ENCODE results near the gene BMP8B. TPM values are rescaled to one million over a fixed set of nuclear protein-coding genes. Genes with fewer than 3 reads are reported as not detected.
"Not testable (repeated sequence)": the region's sequence is repeated elsewhere in the genome, so short reads cannot be mapped to it uniquely, and the experiment has no call there.

Gene BMP8B
- under 1 TPM; 0.91 to 0.94 TPM for total RNA-seq

GRCh38 chr1:39788758-39789570, at the start of gene BMP8B:
Gene BMP8B (minus strand): TSS chr1:39788865. CDS start chr1:39788485, 380 bp downstream.
- ChIA-PET POLR2A (interaction anchor here (0.5 to 1.5 kb wide), 2 partner anchors 9 to 10 kb away, joined by 4 to 20 read pairs; no protein-coding TSS in a partner anchor), CTCF (interaction anchor here (0.6 to 2.9 kb wide), 2 partner anchors 10 to 92 kb away, joined by 3 to 19 read pairs; no protein-coding TSS in a partner anchor)

GRCh38 chr1:39836595-39837110, 48.0 kb upstream of the BMP8B start:
- POLR2A ChIA-PET, result no interaction called here
- CTCF ChIA-PET, result interaction anchor here (0.6 kb wide), 1 partner anchor 136 kb away, joined by 3 read pairs; no protein-coding TSS in a partner anchor

GRCh38 chr1:39835935-39836594, 47.4 kb upstream of the BMP8B start:
- ChIA-PET POLR2A (no interaction called here), CTCF (interaction anchor here (0.6 kb wide), 2 partner anchors 34 to 137 kb away, joined by 3 read pairs; no protein-coding TSS in a partner anchor)

GRCh38 chr1:39835110-39835509, 46.4 kb upstream of the BMP8B start:
- CTCF ChIA-PET, result interaction anchor here (0.7 kb wide), 1 partner anchor 166 kb away, joined by 4 read pairs; no protein-coding TSS in a partner anchor
- POLR2A ChIA-PET, result no interaction called here

GRCh38 chr1:39833621-39834385, 45.1 kb upstream of the BMP8B start:
- CTCF ChIA-PET, result interaction anchor here (0.9 kb wide), 1 partner anchor 170 kb away, joined by 4 read pairs; no protein-coding TSS in a partner anchor
- POLR2A ChIA-PET, result no interaction called here

GRCh38 chr1:39833121-39833520, 44.5 kb upstream of the BMP8B start:
- POLR2A ChIA-PET, result no interaction called here
- CTCF ChIA-PET, result no interaction called here

- POLR2A ChIA-PET, result interaction anchor here (0.7 kb wide), 1 partner anchor 200 kb away, joined by 3 read pairs; no protein-coding TSS in a partner anchor
- CTCF ChIA-PET, result no interaction called here
Measured at GRCh38 chr1:39832294-39832693, 43.6 kb upstream of the BMP8B start.

GRCh38 chr1:39829791-39830533, 41.3 kb upstream of the BMP8B start:
- CTCF ChIA-PET, result no interaction called here

GRCh38 chr1:39828734-39829133, 40.1 kb upstream of the BMP8B start:
- POLR2A ChIA-PET, result interaction anchor here (0.6 kb wide), 1 partner anchor 37 kb away, joined by 4 read pairs; no protein-coding TSS in a partner anchor
- CTCF ChIA-PET, result interaction anchor here (0.8 kb wide), 1 partner anchor 31 kb away, joined by 3 read pairs; no protein-coding TSS in a partner anchor

More at GRCh38 chr1:39829791-39830533, 41.3 kb upstream of the BMP8B start:
- POLR2A ChIA-PET, result no interaction called here

- CTCF ChIA-PET, result not testable (repeated sequence)
- POLR2A ChIA-PET, result interaction anchor here (0.6 kb wide), 1 partner anchor 37 kb away, joined by 4 read pairs; no protein-coding TSS in a partner anchor
Measured at GRCh38 chr1:39828255-39828654, 39.6 kb upstream of the BMP8B start.

GRCh38 chr1:39827201-39827600, 38.5 kb upstream of the BMP8B start:
- CTCF ChIA-PET, result interaction anchor here (1.0 kb wide), 1 partner anchor 11 kb away, joined by 3 read pairs; no protein-coding TSS in a partner anchor
- POLR2A ChIA-PET, result no interaction called here

GRCh38 chr1:39826583-39826982, 37.9 kb upstream of the BMP8B start:
- POLR2A ChIA-PET, result no interaction called here

GRCh38 chr1:39825432-39825941, 36.8 kb upstream of the BMP8B start:
- ChIA-PET CTCF (no interaction called here), POLR2A (no interaction called here)

More at GRCh38 chr1:39826583-39826982, 37.9 kb upstream of the BMP8B start:
- CTCF ChIA-PET, result interaction anchor here (1.0 kb wide), 1 partner anchor 12 kb away, joined by 3 read pairs; no protein-coding TSS in a partner anchor

- CTCF ChIA-PET, POLR2A ChIA-PET: not testable (repeated sequence)
Measured at GRCh38 chr1:39823450-39823849, 34.8 kb upstream of the BMP8B start.

GRCh38 chr1:39822146-39822545, 33.5 kb upstream of the BMP8B start:
- ChIA-PET POLR2A (no interaction called here), CTCF (interaction anchor here (0.7 kb wide), 1 partner anchor 152 kb away, joined by 3 read pairs; no protein-coding TSS in a partner anchor)

- ChIA-PET POLR2A (no interaction called here), CTCF (interaction anchor here (2.6 kb wide), 1 partner anchor 100 kb away, joined by 8 read pairs; no protein-coding TSS in a partner anchor)
Measured at GRCh38 chr1:39819091-39819812, 30.6 kb upstream of the BMP8B start.

- CTCF ChIA-PET, result interaction anchor here (0.8 to 2.6 kb wide), 3 partner anchors 20 to 213 kb away, joined by 3 to 8 read pairs (median 4); no protein-coding TSS in a partner anchor
- POLR2A ChIA-PET, result no interaction called here
Measured at GRCh38 chr1:39818482-39818881, 29.8 kb upstream of the BMP8B start.
